Parathyroid adenoma (tissue), 2 donors: ENCODE measurements around the gene ANKRD39.

Experiments
- H2AFZ ChIP-seq: fragments of 300-600 bp; sonication (generic); one replicate; pipeline ENCODE4 v1.7.0; 2017; ENCODE audit warnings: antibody characterized with exemption, mild to moderate bottlenecking
- H3K27ac ChIP-seq: fragments of 300-600 bp; sonication (generic); one replicate; pipeline ENCODE4 v1.7.0; 2017
- H3K27me3 ChIP-seq: fragments of 300-600 bp; sonication (generic); one replicate; pipeline ENCODE4 v1.7.0; 2017; ENCODE audit warnings: low read length; ENCODE audit not compliant: control insufficient read depth, insufficient read depth
- H3K36me3 ChIP-seq: fragments of 300-600 bp; sonication (generic); one replicate; pipeline ENCODE4 v1.7.0; 2017; ENCODE audit warnings: low read length; ENCODE audit not compliant: control insufficient read depth, insufficient read depth
- H3K4me1 ChIP-seq: fragments of 300-600 bp; sonication (generic); one replicate; pipeline ENCODE4 v1.7.0; 2017; ENCODE audit warnings: control low read depth
- H3K4me2 ChIP-seq: fragments of 300-600 bp; sonication (generic); one replicate; pipeline ENCODE4 v1.7.0; 2017; ENCODE audit warnings: low read length
- H3K4me3 ChIP-seq: fragments of 300-600 bp; sonication (generic); one replicate; pipeline ENCODE4 v1.7.0; 2017; ENCODE audit warnings: low read depth, low read length
- H3K79me2 ChIP-seq: fragments of 300-600 bp; sonication (generic); one replicate; pipeline ENCODE4 v1.7.0; 2017; ENCODE audit warnings: control low read depth
- H3K9ac ChIP-seq: fragments of 300-600 bp; sonication (generic); one replicate; pipeline ENCODE4 v1.7.0; 2017; ENCODE audit warnings: mild to moderate bottlenecking
- H3K9me3 ChIP-seq: fragments of 300-600 bp; sonication (generic); one replicate; pipeline ENCODE4 v1.7.0; 2017; ENCODE audit warnings: low read length; ENCODE audit not compliant: control insufficient read depth
- CTCF ChIP-seq: fragments of 300-600 bp; sonication (generic); IDR thresholded peaks from one replicate; pipeline ENCODE4 v1.7.0; 2017; ENCODE audit warnings: antibody characterized with exemption, mild to moderate bottlenecking
- donor health status: primary hyperparathyroidism.

The ANKRD39 gene

GRCh38 chr2:96798733-96799622 lies 58.8 kb downstream of the ANKRD39 start:
- no peaks in the 10 kb centered on the region for H3K9me3 ChIP-seq
- H3K4me2 ChIP-seq, result no peak overlapping the region
- no peak overlapping the region for H3K4me3 ChIP-seq
- no peak overlapping the region for H2AFZ ChIP-seq
- TF ChIP-seq CTCF, result no peak
- H3K4me1 ChIP-seq, result peaks cover 3% of the 10 kb centered on the region
- no peak overlapping the region for H3K9ac ChIP-seq
- H3K36me3 ChIP-seq, result no peaks in the 10 kb centered on the region
- H3K79me2 ChIP-seq, result no peaks in the 10 kb centered on the region
- H3K27ac ChIP-seq, result no peak overlapping the region
- H3K27me3 ChIP-seq, result no peaks in the 10 kb centered on the region
